GM21390 (cell line): ENCODE results near the gene RBBP7.

Experiments
- ATAC-seq: cut with Tn5 transposase; IDR thresholded peaks from one replicate; pipeline ENCODE4 v1.9.1; 2021; ENCODE audit not compliant: unreplicated experiment

RBBP7 gene

GRCh38 chrX:16870095-16870861 lies at the start of gene RBBP7:
RBBP7 (minus strand) TSS chrX:16870362; CDS start chrX:16870053, 309 bp downstream.
- ATAC-seq, result peak; percentile 78

DNA sequence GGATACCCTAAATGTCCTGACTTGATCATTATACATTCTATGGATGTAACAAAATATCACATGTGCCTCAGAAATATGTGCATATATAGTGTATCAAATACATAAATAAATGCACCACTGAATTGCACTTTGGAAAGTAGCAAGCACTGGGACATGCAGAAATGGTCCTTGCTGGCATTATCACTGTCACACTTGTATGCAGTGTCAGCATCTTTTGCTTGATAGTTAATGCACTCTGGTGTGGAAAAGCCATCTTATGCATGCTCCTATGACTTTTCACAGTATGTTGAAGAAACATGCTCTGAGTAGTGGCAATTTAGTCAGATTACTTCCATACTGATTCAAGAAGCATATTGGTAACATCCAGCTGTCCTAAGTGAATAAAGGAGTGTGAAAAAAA lies 48.8 kb upstream of the RBBP7 start:
- no peak for ATAC-seq

DNA sequence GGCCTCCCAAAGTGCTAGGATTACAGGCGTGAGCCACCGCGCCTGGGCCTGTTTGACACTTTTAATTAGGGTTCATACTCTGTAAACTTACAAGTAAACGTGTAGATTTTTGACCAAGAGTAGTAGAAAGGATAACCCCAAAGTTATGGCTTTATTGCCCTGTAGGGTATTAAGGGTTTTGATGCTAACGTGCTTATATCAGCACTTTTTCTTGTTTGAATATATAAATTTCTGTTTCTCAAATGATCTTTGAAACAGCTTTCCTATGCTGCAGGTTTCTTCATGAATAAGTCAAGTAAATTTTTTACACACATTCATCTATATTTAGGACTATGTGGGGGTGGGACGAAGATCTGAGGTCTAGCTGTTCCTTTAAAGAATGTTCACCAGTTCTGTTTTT lies 47.0 kb upstream of the RBBP7 start:
- ATAC-seq, result no peak

DNA sequence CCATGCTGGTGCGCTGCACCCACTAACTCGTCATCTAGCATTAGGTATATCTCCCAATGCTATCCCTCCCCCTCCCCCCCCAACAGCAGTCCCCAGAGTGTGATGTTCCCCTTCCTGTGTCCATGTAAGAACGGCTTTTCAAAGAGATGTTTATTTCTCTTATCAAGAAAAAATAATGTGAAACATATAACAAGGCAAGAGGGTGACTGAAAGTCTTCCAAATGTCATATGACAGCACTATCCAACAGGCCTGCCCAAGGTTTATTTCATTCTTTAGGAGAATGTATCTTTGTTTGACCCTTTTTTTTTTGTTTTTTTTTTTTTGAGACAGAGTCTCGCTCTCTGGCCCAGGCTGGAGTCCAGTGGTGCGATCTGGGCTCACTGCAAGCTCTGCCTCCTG lies 46.4 kb upstream of the RBBP7 start:
- ATAC-seq, result no peak

- no peak for ATAC-seq
These were observed 43.9 kb upstream of the RBBP7 start for GRCh38 chrX:16914058-16914457.

DNA sequence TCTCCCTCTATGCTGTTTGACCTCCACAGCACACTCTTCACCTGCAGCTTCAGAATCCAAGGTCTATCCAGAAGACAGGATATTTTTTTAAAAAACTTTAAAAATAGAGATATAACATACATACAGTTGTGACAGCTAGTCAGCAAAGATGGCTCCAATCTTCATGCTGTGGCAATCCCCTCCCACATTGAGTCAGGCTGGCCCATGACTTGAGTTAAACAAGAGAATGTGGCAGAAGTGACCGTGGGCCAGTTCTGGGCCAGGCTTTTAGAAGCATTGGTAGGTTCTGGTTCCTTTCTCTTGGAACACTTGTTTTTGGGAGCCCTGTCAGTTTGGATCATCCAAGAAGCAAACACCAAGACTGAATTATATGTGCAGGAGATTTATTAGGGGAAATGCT lies 40.2 kb upstream of the RBBP7 start:
- ATAC-seq, result no peak

DNA sequence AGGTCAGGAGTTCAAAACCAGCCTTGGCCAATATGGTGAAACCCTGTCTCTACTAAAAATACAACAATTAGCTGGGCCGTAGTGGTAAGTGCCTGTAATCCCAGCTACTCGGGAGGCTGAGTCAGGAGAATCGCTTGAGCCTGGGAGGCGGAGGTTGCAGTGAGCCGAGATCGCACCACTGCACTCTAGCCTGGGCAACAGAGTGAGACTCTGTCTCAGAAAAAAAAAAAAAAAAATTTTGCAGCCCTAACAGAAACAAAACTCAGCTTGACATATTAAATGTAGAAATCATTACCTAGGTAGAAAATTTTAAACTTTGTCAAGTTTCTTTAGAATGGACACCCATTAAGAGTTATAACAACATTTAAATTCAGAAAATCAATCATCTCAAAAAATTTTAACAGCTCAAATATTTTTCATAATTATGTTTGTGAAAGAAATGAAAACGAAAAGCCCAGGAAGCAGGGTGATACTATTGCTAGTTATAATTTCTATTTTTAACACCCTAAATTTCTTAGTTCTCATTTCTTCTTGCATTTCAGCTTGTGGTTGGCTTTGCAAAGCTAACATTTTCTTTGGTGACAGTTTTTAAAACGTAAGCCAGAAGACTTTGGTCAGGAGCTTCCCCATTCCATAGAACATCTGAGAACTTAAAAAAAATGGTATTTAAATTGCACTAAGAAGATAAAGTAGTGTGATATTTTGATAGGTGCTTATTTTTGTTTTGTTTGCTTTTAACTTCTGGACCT lies 33.3 kb upstream of the RBBP7 start:
- peak; percentile 90 for ATAC-seq

DNA sequence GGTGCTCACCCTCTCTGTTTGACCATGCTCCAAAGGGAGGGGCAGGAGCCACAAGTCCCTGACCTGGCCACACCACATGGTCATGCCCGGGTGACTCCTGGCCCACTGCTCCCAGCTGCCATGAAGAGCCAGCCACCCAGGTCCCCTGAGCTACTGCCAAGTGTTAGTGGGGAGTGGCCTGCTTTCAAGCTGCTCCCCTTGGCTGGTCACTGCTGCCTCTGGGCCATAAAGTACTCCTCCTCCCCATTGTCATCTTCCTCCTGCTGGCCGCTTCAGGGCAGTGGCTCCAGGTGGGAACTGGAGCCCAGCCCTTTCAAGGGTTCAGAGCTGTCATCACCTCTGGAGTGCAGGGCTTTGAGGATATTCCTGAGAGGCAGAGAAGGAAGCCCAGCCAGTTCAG lies 27.3 kb upstream of the RBBP7 start:
- no peak for ATAC-seq

- peak; percentile 92 for ATAC-seq
These were observed 22.6 kb upstream of the RBBP7 start for GRCh38 chrX:16892504-16893362.

- no peak for ATAC-seq
These were observed 15.5 kb upstream of the RBBP7 start for GRCh38 chrX:16885628-16886027.

DNA sequence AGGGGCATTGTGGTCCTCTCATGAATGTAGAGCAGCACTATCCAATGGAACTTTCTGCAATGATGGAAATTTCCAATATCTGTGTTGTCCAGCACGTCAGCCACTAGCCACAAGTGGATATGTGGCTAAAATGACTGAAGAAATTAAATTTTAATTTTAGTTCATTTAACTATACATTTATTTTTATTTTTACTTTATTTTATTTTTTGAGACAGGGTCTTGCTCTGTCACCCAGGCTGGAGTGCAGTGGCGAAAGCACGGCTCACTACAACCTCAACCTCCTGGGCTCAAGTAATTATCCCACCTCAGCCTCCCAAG lies 13.3 kb upstream of the RBBP7 start:
- no peak for ATAC-seq

DNA sequence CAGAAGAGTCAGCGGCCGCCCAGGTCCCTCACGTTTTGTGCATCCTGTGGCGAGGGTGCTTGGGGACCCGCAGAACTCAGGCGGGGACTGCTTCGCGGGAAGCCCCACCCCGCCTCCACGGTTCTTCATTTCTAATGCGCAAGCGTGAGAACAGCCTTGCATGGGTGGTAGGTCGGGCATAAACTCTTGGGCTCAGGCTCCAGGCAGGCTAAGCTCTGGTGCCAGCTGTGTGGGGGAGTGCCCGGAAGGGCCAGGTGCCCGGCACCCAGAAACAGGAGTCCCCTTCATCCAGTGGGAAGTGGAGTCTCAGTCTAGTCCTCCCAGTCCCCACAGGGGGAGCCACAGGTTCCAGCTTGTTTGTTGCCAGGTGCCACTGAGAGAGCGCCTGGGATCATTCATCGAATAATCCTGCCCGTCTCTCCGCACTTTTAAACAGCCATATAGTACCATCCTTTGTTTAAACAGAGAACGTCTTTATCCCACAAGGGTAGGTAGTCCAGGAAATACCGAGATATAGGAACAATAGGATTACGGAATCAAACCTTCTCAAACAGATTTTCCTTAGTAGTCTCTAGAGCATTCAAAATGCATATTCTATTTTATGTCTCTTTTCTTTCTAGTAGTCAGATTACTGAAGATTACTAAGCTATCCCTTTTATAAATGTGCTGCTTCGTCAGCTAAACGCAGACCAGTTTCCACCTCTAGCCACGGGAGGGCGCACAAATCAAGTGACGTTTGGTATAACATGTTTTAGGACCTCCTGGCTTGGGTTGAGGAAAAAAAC lies 12.7 kb upstream of the RBBP7 start:
- ATAC-seq, result peak; percentile 66

- peak; percentile 46 for ATAC-seq
These were observed 12.0 kb upstream of the RBBP7 start for GRCh38 chrX:16882169-16882568.

DNA sequence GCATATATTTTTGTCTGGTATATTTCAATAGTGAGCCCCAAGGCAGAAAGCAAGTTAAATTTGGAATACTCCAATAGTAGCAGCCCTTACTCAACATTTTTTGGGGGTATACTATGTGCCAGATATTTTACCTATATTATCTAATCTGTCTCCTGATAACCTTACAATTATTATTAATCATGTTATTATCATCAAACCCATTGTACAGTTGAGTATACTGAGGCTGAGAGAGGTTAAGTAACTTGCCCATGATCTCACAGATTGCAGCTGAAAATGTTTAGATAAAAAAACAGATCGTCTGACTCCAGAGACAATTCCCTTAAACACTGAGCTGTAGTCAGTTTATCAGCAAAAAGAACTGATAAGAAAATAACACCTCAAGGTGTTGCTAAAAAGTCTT lies 6.5 kb upstream of the RBBP7 start:
- no peak for ATAC-seq

DNA sequence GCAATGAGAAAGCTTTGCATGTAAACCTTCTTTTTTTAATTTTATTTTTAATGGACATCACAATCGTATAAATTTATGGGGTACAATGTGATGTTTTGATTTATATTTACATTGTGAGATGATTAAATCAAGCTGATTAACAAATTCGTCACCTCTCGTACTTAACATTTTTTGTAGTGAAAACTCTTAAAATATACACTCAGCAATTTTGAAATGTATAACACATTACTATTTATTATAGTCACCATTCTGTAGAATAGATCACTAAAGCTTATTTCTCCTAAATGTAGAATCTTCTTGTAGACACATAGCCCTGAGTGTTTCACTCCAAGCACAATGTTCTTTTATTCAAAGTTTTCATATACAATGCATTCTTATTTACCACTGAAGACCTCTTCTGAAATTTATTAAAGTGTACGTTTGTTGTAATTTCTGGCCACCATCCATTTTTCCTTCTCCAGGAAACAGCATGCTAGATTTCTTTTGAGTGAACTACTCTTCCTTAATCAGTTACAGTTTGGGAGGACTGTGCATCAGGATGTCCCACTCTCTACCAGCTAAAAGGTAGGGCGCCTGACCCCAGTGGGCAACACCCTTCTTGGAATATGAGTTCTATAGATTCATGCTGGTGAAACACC lies 4.4 kb upstream of the RBBP7 start:
- ATAC-seq, result no peak

DNA sequence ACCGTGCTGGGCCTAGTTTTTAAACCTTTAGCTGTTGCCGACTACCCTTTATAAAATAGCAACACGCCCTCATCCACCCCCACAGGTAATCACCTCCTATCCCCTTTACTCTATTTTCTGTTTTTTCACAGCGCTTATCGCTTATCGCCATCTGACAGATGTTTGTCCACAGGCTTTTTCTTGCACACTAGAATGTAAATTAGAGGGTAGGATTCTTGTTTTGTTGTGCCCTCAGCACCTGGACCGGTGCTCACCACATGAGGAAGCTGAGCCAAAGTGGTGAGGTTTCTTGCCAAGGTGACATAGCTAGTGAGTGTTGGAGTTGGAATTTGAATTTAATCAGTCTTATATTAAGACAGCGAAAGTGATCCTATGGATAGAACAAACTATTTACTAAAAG lies 2.9 kb upstream of the RBBP7 start:
- no peak for ATAC-seq

DNA sequence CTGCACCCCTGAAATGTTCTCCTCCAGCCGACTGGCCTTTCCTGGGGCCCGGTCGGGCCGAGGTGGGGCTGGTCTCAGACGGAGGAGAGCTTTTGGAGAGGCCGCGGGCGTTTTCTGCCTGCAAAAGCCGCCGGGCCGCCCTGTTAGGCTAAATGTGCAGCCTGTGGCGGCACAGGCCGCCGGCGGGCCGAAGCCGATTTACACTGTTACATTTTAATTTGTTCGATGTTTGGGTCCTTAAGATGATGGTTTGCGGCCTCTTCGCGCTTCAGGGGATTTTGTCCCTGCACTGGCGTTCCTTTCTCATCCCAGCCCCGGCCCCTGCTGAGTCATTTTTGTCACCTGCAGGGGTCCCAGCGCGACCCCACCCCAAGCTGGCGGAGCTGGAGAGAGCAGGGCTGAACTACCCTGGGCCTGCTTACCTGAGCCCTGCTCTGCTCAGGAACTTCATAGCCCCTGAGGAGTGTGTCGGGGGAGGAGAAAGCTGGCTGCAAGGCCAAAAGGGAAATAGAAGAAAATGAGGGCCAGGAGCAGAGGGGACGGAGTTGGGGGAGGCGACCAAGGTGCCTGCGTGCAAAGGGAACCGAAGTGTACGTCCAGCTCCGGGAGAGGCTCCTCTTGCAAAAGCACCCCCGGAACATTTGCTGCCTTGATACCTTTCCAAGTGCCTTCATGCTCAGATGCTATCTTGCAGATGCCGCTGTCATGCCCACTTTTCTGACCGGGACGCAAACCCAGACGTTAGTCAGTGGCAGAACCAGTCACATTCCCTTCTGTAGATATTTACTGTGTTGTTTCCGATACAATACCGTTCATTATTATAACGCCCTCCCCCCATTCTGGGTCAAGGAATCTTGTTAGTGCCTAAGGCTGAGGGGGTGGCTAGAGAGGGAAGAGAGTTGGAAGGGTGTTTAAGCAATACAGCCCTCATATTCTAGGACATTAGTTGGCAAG lies 977 bp upstream of the RBBP7 start:
- ATAC-seq, result no peak

DNA sequence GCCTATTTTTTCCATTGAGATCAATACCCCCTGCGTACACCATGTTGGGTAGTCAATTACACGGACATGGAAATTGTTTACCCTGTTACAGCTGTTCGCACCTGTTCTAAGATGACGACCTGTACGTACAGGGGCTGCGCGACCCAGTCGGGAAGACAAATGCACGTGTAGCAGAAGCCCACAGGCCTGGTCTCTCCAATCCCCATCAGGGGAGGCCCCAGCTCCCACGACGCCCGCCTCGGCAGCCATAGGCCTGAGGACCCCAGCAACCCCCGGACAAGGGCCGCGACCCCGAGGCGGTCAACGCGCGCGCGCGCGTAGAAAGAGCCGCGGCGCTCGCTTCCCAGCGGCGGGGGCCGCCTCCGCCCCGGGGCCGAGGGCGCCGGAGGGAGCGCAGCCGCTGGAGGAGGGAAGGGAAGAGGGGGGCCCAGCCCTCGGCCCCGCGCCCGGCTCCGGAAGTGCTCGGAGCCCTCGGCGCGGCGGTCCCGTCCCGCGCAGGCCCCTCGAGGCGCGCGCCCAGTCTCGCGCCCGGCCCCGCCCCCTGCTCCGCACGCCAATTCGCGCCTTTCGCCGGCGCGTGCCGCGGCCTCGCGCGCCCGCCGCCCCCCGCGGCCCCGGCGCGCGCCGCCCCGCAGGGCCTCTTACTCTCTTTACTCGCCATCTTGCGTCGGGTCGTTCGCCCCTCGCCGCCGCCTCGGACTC lies 618 bp downstream of the RBBP7 start:
- ATAC-seq, result peak; percentile 56

DNA sequence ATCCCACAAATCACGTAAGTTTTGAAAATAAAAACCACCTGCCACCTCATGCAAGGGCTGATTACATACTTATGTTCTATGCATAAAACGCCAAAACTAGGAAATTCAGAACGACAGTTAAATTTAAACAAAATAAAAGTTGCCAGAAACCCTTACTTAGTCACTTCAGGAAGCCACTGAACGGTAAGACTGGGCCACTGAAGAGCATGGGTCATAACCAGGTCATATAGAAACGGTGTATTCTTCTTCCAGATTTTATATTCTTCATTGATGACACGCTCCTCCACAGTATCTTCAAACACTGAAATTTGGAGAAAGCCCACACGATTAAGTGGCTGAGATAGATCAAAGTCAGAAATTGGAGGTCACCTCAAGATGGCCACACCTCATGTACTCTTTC lies 1.2 kb downstream of the RBBP7 start:
- ATAC-seq, result no peak
